ENCODE measurements around the gene FYN. TPM values are rescaled to one million over a fixed set of nuclear protein-coding genes. Genes with fewer than 3 reads are reported as not detected.

Gene FYN
- polyA plus RNA-seq, 1 donor (not counting 4 experiments of a cell fraction or from before 2014, with no cell fraction given), result 24.7 TPM

- no peak for DNase-seq (ENCODE audit: low read depth, low spot score)
- FAIRE-seq, result no peak
- no peak for TF ChIP-seq CTCF (optimal IDR thresholded peaks at IDR 0.05 in 1 of 3, IDR thresholded peaks at IDR 0.05 in 1 of 3, conservative IDR thresholded peaks at IDR 0.05 in 1 of 3; ENCODE audit: extremely low read depth in 1 of 3, insufficient read depth in 2 of 3, low read length in 3 of 3)
- no peak for TF ChIP-seq EZH2 (IDR thresholded peaks at IDR 0.05; ENCODE audit: low read length)
- no peak overlapping the region for H3K27ac ChIP-seq (ENCODE audit: control insufficient read depth, insufficient read depth, low read length)
- H3K9me3 ChIP-seq (ENCODE audit: control insufficient read depth, low read depth, low read length), result no peaks in the 10 kb centered on the region
- no peak overlapping the region for H2AFZ ChIP-seq (ENCODE audit: control insufficient read depth, low read length)
- H3K4me1 ChIP-seq (ENCODE audit: control insufficient read depth, extremely low read depth, insufficient read depth, low read length), result peaks cover 8% of the 10 kb centered on the region
- H3K27me3 ChIP-seq (ENCODE audit: control insufficient read depth, extremely low read depth, insufficient read depth, low read length), result no peaks in the 10 kb centered on the region
- no peak overlapping the region for H3K4me3 ChIP-seq (ENCODE audit: control insufficient read depth in 2 of 3, extremely low read depth in 1 of 3, insufficient read depth in 2 of 3, low read depth in 1 of 3, low read length in 3 of 3)
- H3K36me3 ChIP-seq (ENCODE audit: control insufficient read depth in 2 of 2, extremely low read depth in 1 of 2, insufficient read depth in 2 of 2, low read length in 2 of 2), result no peaks in the 10 kb centered on the region
- dilution Hi-C loops (cut with MboI; ENCODE audit: extremely low pct_ligation_motif_present, low sequenced_read_pairs), result no loop called here
- no peaks in the 10 kb centered on the region for H4K20me1 ChIP-seq (ENCODE audit: control insufficient read depth, extremely low read depth, insufficient read depth, low read length)
- no peaks in the 10 kb centered on the region for H3K9me1 ChIP-seq (ENCODE audit: control insufficient read depth, extremely low read depth, insufficient read depth, low read length)
- H3K9ac ChIP-seq (ENCODE audit: control insufficient read depth, extremely low read depth, insufficient read depth, low read length), result no peak overlapping the region
- no peak overlapping the region for H3K4me2 ChIP-seq (ENCODE audit: control insufficient read depth, extremely low read depth, insufficient read depth, low read depth, low read length)
- H3K79me2 ChIP-seq (ENCODE audit: control insufficient read depth, insufficient read depth, low read length), result no peaks in the 10 kb centered on the region
These were observed 119.7 kb downstream of the FYN start for GRCh38 chr6:111753573-111753972.

- Histone ChIP-seq H3K27ac (ENCODE audit: control insufficient read depth, insufficient read depth, low read length) (no peak overlapping the region), H3K9me3 (ENCODE audit: control insufficient read depth, low read depth, low read length) (no peaks in the 10 kb centered on the region), H3K27me3 (ENCODE audit: control insufficient read depth, extremely low read depth, insufficient read depth, low read length) (no peaks in the 10 kb centered on the region), H3K4me1 (ENCODE audit: control insufficient read depth, extremely low read depth, insufficient read depth, low read length) (peaks cover 5% of the 10 kb centered on the region), H3K4me3 (ENCODE audit: control insufficient read depth in 2 of 3, extremely low read depth in 1 of 3, insufficient read depth in 2 of 3, low read depth in 1 of 3, low read length in 3 of 3) (no peak overlapping the region), H3K4me2 (ENCODE audit: control insufficient read depth, extremely low read depth, insufficient read depth, low read depth, low read length) (no peak overlapping the region), H3K9ac (ENCODE audit: control insufficient read depth, extremely low read depth, insufficient read depth, low read length) (no peak overlapping the region), H3K36me3 (ENCODE audit: control insufficient read depth in 2 of 2, extremely low read depth in 1 of 2, insufficient read depth in 2 of 2, low read length in 2 of 2) (no peaks in the 10 kb centered on the region), H2AFZ (ENCODE audit: control insufficient read depth, low read length) (no peak overlapping the region), H4K20me1 (ENCODE audit: control insufficient read depth, extremely low read depth, insufficient read depth, low read length) (no peaks in the 10 kb centered on the region), H3K9me1 (ENCODE audit: control insufficient read depth, extremely low read depth, insufficient read depth, low read length) (no peaks in the 10 kb centered on the region), H3K79me2 (ENCODE audit: control insufficient read depth, insufficient read depth, low read length) (no peaks in the 10 kb centered on the region)
- dilution Hi-C loops (cut with MboI; ENCODE audit: extremely low pct_ligation_motif_present, low sequenced_read_pairs), result no loop called here
- TF ChIP-seq EZH2 (IDR thresholded peaks at IDR 0.05; ENCODE audit: low read length), result no peak
- TF ChIP-seq CTCF (optimal IDR thresholded peaks at IDR 0.05 in 1 of 3, IDR thresholded peaks at IDR 0.05 in 1 of 3, conservative IDR thresholded peaks at IDR 0.05 in 1 of 3; ENCODE audit: extremely low read depth in 1 of 3, insufficient read depth in 2 of 3, low read length in 3 of 3), result no peak
- FAIRE-seq, result no peak
- DNase-seq (ENCODE audit: low read depth, low spot score), result no peak
These were observed 120.8 kb downstream of the FYN start for GRCh38 chr6:111752476-111752875.
